ENCODE data around the gene TEX11.

- TF ChIP-seq, protein P1, sequence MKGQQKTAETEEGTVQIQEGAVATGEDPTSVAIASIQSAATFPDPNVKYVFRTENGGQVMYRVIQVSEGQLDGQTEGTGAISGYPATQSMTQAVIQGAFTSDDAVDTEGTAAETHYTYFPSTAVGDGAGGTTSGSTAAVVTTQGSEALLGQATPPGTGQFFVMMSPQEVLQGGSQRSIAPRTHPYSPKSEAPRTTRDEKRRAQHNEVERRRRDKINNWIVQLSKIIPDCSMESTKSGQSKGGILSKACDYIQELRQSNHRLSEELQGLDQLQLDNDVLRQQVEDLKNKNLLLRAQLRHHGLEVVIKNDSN (IDR thresholded peaks at IDR 0.05; ENCODE audit: borderline replicate concordance, low read depth), result no peak
- TF ChIP-seq, protein P2, sequence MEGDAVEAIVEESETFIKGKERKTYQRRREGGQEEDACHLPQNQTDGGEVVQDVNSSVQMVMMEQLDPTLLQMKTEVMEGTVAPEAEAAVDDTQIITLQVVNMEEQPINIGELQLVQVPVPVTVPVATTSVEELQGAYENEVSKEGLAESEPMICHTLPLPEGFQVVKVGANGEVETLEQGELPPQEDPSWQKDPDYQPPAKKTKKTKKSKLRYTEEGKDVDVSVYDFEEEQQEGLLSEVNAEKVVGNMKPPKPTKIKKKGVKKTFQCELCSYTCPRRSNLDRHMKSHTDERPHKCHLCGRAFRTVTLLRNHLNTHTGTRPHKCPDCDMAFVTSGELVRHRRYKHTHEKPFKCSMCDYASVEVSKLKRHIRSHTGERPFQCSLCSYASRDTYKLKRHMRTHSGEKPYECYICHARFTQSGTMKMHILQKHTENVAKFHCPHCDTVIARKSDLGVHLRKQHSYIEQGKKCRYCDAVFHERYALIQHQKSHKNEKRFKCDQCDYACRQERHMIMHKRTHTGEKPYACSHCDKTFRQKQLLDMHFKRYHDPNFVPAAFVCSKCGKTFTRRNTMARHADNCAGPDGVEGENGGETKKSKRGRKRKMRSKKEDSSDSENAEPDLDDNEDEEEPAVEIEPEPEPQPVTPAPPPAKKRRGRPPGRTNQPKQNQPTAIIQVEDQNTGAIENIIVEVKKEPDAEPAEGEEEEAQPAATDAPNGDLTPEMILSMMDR (IDR thresholded peaks at IDR 0.05), result no peak
- no peak for TF ChIP-seq RCOR1 (IDR thresholded peaks at IDR 0.05; ENCODE audit: low read length)
Measured at GRCh38 chrX:70613295-70613694, 295.2 kb downstream of the TEX11 start.
